Omental fat pad (tissue), 4 donors: Measurements from ENCODE around the gene RHEX. TPM values are rescaled to one million over a fixed set of nuclear protein-coding genes. Genes with fewer than 3 reads are reported as not detected.

Experiments
- ATAC-seq: fragments of 150-250 bp; one replicate; pipeline ENCODE4 v1.9.1; 2016; ENCODE audit warnings: mild to moderate bottlenecking, moderate library complexity; ENCODE audit not compliant: low FRiP score
- DNase-seq: peaks from one replicate; pipeline ENCODE4 v3.0.0-alpha.2; 2019; ENCODE audit warnings: low spot score
- CTCF ChIP-seq, 3 donors: fragments of 450-650 bp; IDR thresholded peaks; one replicate each; pipeline ENCODE4 v1.5.1; 2016 to 2017; ENCODE audit warnings: antibody characterized with exemption in 3 of 3, mild to moderate bottlenecking in 3 of 3, moderate library complexity in 2 of 3
- total RNA-seq, 4 donors: library from RNA; depleted of rRNA; stranded (reverse); fragments of >200 nt; gene quantifications; one replicate each; pipeline ENCODE4 v1.1.0, GENCODE V29; 2016

RHEX gene
- total RNA-seq, 4 donors from 2014 or later = 1.1 to 5.4 (median 1.8) TPM

GRCh38 chr1:206131037-206131436 is 78.1 kb downstream of the RHEX start:
- no peak for TF ChIP-seq CTCF (IDR thresholded peaks at IDR 0.05)
- ATAC-seq = no peak
- DNase-seq = no peak

- ATAC-seq (no peak), DNase-seq (no peak)
- no peak for TF ChIP-seq CTCF (IDR thresholded peaks at IDR 0.05)
These were observed 80.9 kb downstream of the RHEX start for GRCh38 chr1:206133751-206134415.

GRCh38 chr1:206135248-206135647 is 82.3 kb downstream of the RHEX start:
- ATAC-seq = no peak
- no peak for TF ChIP-seq CTCF (IDR thresholded peaks at IDR 0.05)
- no peak for DNase-seq

GRCh38 chr1:206136241-206136640 is 83.3 kb downstream of the RHEX start:
- TF ChIP-seq CTCF (IDR thresholded peaks at IDR 0.05) = no peak
- ATAC-seq (no peak), DNase-seq (no peak)

- ATAC-seq = no peak
- no peak for TF ChIP-seq CTCF (IDR thresholded peaks at IDR 0.05)
- no peak for DNase-seq
These were observed 89.0 kb downstream of the RHEX start for GRCh38 chr1:206142011-206142410.

GRCh38 chr1:206142770-206143169 is 89.8 kb downstream of the RHEX start:
- no peak for DNase-seq
- no peak for ATAC-seq
- no peak for TF ChIP-seq CTCF (IDR thresholded peaks at IDR 0.05)

GRCh38 chr1:206143537-206144172 is 90.7 kb downstream of the RHEX start:
- DNase-seq = no peak
- ATAC-seq = no peak
- TF ChIP-seq CTCF (IDR thresholded peaks at IDR 0.05) = no peak
